ENCODE measurements around the gene DPYD. TPM values are rescaled to one million over a fixed set of nuclear protein-coding genes. Genes with fewer than 3 reads are reported as not detected.

DPYD gene
- total and polyA plus RNA-seq, 9 of the 15 experiments (the other 6 are each of a cell fraction or from before 2014, with no cell fraction given): 0.03 to 0.25 (median 0.08) TPM; not detected in 2

DNA sequence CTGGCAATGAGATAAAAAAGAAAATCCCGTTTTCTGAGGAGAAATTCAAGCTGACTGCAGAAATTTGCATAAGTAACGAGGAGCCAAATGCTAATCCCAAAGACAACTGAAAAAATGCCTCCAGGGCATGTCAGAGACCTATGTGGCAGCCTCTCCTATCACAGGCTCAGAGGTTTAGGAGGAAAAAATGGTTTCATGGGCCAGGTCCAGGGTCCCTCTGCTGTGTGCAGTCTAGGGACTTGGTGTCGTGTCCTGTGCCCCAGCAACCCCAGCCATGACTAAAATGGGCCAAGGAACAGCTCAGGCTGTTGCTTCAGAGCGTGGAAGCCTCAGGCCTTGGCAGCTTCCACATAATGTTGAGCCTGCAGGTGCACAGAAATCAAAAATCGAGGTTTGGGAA, 456.5 kb downstream of the DPYD start:
- H2AFZ ChIP-seq (ENCODE audit: low read depth, low read length): no peak overlapping the region
- H3K9me1 ChIP-seq (ENCODE audit: control insufficient read depth, insufficient read depth, low read length): no peaks in the 10 kb centered on the region
- no peaks in the 10 kb centered on the region for H3K79me2 ChIP-seq (ENCODE audit: control insufficient read depth, insufficient read depth, low read length)
- WGBS (ENCODE audit: insufficient coverage, low coverage, missing lambda C conversion rate): 0% methylated on average over 5 of the region's 5 CpGs
- CTCF ChIA-PET (ENCODE audit: low intra/inter-chr PET ratio): no interaction called here
- no TSS peak for BruUV-seq (replicated peaks)
- H3K4me3 ChIP-seq: no peak overlapping the region
- no peak for FAIRE-seq
- H3K9ac ChIP-seq (ENCODE audit: insufficient read depth in 1 of 2, low read depth in 2 of 2, low read length in 2 of 2): no peak overlapping the region
- no peak for ATAC-seq
- DNase-seq (ENCODE audit: extremely low read depth in 1 of 4, low spot score in 3 of 4): no peak
- H3K36me3 ChIP-seq (ENCODE audit: control insufficient read depth, insufficient read depth, low read length): no peaks in the 10 kb centered on the region
- intact Hi-C loops (cut with micrococcal nuclease): no loop called here
- no peaks in the 10 kb centered on the region for H3K4me1 ChIP-seq (replicated peaks in 1 of 2; ENCODE audit: control insufficient read depth in 2 of 2, insufficient read depth in 2 of 2, low read length in 2 of 2)
- H3K9me3 ChIP-seq (replicated peaks; ENCODE audit: control insufficient read depth, insufficient read depth, low read depth, low read length): no peaks in the 10 kb centered on the region
- POLR2A ChIA-PET: interaction anchor here (0.7 kb wide), 1 partner anchor 485 kb away, joined by 3 read pairs; no protein-coding TSS in a partner anchor
- no peaks in the 10 kb centered on the region for H4K20me1 ChIP-seq (replicated peaks; ENCODE audit: control insufficient read depth, insufficient read depth, low read length)
- H3K4me2 ChIP-seq (ENCODE audit: insufficient read depth, low read length): no peak overlapping the region
- TF ChIP-seq DNMT1 (IDR thresholded peaks at IDR 0.05): no peak
- no peak for TF ChIP-seq GATAD2B (IDR thresholded peaks at IDR 0.05; ENCODE audit: borderline replicate concordance)
- no peak for TF ChIP-seq TEAD2 (tag; IDR thresholded peaks at IDR 0.05)
- TF ChIP-seq STAG1 (CRISPR knock-in tag; IDR thresholded peaks at IDR 0.05; ENCODE audit: borderline replicate concordance): no peak
- no peak for TF ChIP-seq ZNF12 (CRISPR knock-in tag; IDR thresholded peaks at IDR 0.05)
- TF ChIP-seq ZNF444 (CRISPR knock-in tag; IDR thresholded peaks at IDR 0.05): no peak
- TF ChIP-seq MECOM (CRISPR knock-in tag; IDR thresholded peaks at IDR 0.05): no peak
- no peak for TF ChIP-seq PHF8 (IDR thresholded peaks at IDR 0.05; ENCODE audit: borderline replicate concordance, low read length)
- no peak for TF ChIP-seq BHLHE40 (IDR thresholded peaks at IDR 0.05; ENCODE audit: low read length)
- TF ChIP-seq PCBP1 (IDR thresholded peaks at IDR 0.05; ENCODE audit: low read depth, low read length, poor library complexity, severe bottlenecking): no peak
- TF ChIP-seq KDM2B (CRISPR knock-in tag; IDR thresholded peaks at IDR 0.05): no peak
- no peak overlapping the region for H3K27ac ChIP-seq (ENCODE audit: extremely low read depth, low read depth, low read length)
- no peaks in the 10 kb centered on the region for H3K27me3 ChIP-seq (ENCODE audit: control insufficient read depth in 2 of 2, insufficient read depth in 2 of 2, low read length in 2 of 2)
- in situ Hi-C loops (cut with MboI): no loop called here
